GM18858 (cell line): Measurements from ENCODE around the gene MYCBPAP.
A peak's percentile ranks its signal among the peaks of the same experiment; 100 is the strongest.

Source experiments
- ATAC-seq: cut with Tn5 transposase; IDR thresholded peaks from one replicate; pipeline ENCODE4 v1.9.1; 2021; ENCODE audit not compliant: unreplicated experiment

MYCBPAP gene

GRCh38 chr17:50536683-50537646, 28.7 kb downstream of the MYCBPAP start:
- ATAC-seq = no peak

GRCh38 chr17:50537721-50538548, 29.7 kb downstream of the MYCBPAP start:
- ATAC-seq = no peak

- ATAC-seq = no peak
Observed at GRCh38 chr17:50538549-50539410, 30.5 kb downstream of the MYCBPAP start.

- ATAC-seq = no peak
Observed at GRCh38 chr17:50539762-50540559, 31.7 kb downstream of the MYCBPAP start.

- ATAC-seq = no peak
Observed at GRCh38 chr17:50540560-50541401, 32.5 kb downstream of the MYCBPAP start.

- ATAC-seq = no peak
Observed at GRCh38 chr17:50541402-50541715, 33.1 kb downstream of the MYCBPAP start.

- ATAC-seq = peak; percentile 53
Observed at GRCh38 chr17:50541716-50542688, 33.8 kb downstream of the MYCBPAP start.

GRCh38 chr17:50542795-50543774, 34.8 kb downstream of the MYCBPAP start:
- no peak for ATAC-seq

- ATAC-seq = no peak
Observed at GRCh38 chr17:50544516-50544915, 36.3 kb downstream of the MYCBPAP start.

GRCh38 chr17:50545311-50545710, 37.1 kb downstream of the MYCBPAP start:
- no peak for ATAC-seq

GRCh38 chr17:50546701-50547034, 38.4 kb downstream of the MYCBPAP start:
- no peak for ATAC-seq

GRCh38 chr17:50547035-50547735, 38.9 kb downstream of the MYCBPAP start, which contains the start of gene SPATA20:
SPATA20 (plus strand) TSS chr17:50547174; CDS start chr17:50547209, 35 bp downstream.
- peak; percentile 77 for ATAC-seq

GRCh38 chr17:50547736-50548083, 39.5 kb downstream of the MYCBPAP start:
- no peak for ATAC-seq

GRCh38 chr17:50548831-50549230, 40.6 kb downstream of the MYCBPAP start:
- ATAC-seq = no peak

- ATAC-seq = no peak
Observed at GRCh38 chr17:50549256-50549941, 41.2 kb downstream of the MYCBPAP start.

GRCh38 chr17:50549969-50550368, 41.7 kb downstream of the MYCBPAP start:
- ATAC-seq = no peak
